Measurements from ENCODE around the gene ZNF18.
"Not testable (repeated sequence)": the region's sequence is repeated elsewhere in the genome, so short reads cannot be mapped to it uniquely, and the experiment has no call there.

ZNF18 gene

GRCh38 chr17:11986179-11986941 lies 10.9 kb downstream of the ZNF18 start:
- DNase-seq (ENCODE audit: low read depth in 2 of 2, low spot score in 1 of 2): no peak

- no peak for DNase-seq (ENCODE audit: low read depth in 2 of 2, low spot score in 1 of 2)
Observed at GRCh38 chr17:11981862-11982261, 15.4 kb downstream of the ZNF18 start.

DNA sequence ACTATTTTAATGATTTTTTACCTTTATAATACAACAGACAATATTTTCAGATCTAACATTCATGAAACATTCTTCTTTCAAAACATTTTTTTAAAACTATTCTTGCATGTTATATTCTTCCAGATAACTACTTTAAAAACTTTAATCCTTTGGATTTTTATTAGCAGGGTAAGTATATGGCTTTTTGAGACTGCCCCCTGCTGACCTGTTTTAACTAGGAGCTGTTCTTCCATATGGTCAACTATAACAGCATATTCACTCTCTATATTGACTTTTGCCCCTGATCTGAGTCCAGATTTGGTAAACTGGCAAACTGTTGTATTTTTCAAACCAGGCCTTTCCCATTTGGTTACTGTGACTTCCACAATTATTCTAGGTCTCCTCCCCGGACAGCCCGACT lies 16.5 kb downstream of the ZNF18 start:
- DNase-seq (ENCODE audit: low read depth in 2 of 2, low spot score in 1 of 2): no peak

- no peak for DNase-seq (ENCODE audit: low read depth in 2 of 2, low spot score in 1 of 2)
Observed at GRCh38 chr17:11979795-11980194, 17.5 kb downstream of the ZNF18 start.

GRCh38 chr17:11972741-11973140 lies 24.5 kb downstream of the ZNF18 start:
- not testable (repeated sequence) for DNase-seq (ENCODE audit: low read depth in 2 of 2, low spot score in 1 of 2)

DNA sequence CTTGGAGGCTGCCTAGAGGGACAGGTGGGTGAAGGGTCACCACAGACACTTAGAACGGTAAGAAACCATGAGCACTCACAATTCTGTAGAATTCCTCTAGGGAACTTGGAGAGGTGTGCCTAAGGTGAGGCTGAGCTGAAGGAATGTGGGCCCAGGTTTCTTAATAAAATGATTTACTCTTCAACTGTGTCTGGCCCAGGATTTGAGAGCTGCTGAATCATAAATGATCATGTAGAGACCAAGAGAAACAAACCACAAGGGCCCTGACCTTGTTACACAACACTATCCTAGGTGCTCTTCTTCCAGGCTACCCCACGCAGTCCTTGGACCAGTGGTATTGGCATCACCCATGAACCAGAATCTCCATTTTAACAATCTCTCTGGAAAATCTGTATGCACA lies 27.7 kb downstream of the ZNF18 start:
- DNase-seq (ENCODE audit: low read depth in 2 of 2, low spot score in 1 of 2): no peak

GRCh38 chr17:11954936-11955335 lies 42.3 kb downstream of the ZNF18 start:
- DNase-seq (ENCODE audit: low read depth in 2 of 2, low spot score in 1 of 2): no peak

DNA sequence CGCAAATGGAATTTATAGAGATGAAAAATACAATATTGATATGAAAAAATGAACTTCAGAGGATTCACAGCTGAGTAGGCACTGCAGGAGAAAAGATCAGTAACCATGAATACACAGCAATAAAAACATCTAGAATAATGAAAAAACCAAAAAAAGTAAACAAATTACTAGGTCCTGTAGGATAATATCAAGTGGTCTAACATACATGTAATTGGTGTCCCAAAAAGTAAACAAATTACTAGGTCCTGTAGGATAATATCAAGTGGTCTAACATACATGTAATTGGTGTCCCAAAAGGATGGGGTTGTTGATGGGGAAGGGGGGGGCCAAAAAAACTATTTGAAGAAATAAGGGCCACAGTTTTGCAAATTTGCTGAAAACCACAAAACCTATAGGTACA lies 43.4 kb downstream of the ZNF18 start:
- DNase-seq (ENCODE audit: low read depth in 2 of 2, low spot score in 1 of 2): no peak

DNA sequence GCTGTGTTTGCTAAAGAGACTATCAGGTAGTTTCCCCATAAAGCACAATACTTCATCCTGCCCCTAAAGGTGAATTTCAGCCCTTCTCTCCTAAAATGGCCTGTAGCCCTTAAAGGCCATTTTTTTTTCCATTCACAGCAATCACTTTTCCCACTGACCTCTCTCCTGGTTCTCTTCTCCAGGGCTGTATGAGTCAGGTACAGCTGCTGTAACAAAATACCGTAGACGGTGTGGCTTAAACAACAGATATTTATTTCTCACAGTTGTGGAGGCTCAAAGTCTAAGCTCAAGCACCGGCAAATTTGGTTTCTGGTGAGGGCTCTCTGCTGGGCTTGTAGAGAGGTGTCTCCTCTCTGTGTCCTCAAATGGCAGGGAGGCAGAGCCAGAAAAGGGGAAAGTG lies 44.7 kb downstream of the ZNF18 start:
- no peak for DNase-seq (ENCODE audit: low read depth in 2 of 2, low spot score in 1 of 2)

DNA sequence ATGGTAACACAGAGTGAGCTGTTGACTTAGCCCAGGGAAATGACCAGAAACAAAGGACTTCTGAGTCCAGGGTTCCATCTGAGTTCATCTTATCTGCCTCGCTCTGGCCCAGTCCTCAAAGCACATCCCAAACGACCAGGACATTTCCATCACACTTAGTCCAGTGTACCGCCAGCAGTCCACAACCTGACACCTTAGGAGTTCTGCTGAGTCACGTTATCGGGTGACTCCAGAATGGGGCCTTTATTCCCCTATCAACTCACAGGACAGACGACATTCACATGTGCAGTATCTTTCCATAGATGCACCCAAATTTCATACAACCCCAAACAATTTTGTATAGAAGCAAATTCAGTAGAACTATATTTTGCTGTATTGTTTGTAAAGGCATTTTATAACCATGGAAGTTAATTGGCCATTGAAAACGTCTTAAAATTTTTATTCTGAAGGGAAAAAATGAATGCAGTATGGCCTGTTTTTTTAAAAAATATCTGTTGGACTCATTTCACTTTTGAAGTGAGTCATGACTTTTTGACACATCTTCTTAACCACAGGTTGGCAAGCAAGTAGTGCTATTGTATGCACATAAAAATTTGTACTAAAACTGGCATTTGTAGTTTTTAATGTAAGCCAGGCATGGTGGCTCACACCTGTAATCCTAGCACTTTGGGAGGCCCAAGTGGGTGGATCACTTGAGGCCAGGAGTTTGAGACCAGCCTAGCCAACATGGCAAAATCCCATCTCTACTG lies 46.3 kb downstream of the ZNF18 start:
- no peak for DNase-seq (ENCODE audit: low read depth in 2 of 2, low spot score in 1 of 2)

DNA sequence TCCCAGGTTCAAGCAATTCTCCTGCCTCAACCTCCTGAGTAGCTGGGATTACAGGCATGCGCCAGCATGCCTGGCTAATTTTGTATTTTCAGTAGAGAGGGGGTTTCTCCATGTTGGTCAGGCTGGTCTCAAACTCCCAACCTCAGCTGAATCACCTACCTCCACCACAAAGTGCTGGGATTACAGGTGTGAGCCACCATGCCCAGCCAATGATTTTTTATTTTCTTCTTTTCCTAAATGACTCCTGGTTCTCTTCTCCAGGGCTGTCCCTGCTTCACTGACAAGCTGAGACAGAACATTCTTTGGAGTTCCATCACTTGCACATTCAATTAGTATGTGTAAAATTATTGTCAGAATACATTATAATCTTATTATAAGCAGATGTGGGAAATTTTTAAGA lies 47.7 kb downstream of the ZNF18 start:
- DNase-seq (ENCODE audit: low read depth in 2 of 2, low spot score in 1 of 2): not testable (repeated sequence)

DNA sequence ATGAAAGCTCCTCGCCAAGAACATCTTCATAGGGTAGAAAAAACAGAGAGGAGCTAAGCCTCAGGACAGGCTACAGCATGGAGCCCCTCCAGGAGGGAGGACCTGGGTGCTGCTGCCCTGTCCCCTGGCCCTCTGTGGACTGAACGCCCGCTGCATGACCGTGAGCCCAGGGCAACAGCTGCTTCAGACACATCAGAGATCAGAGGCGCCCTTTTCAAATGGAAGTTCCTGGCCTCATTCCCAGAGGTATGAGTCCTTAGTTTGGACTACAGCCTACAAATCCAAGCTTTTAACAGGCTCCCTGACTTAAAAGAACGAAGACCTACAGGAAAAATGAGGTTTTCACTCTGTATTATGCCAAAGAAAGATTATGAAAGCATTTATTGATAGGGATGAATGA lies 48.5 kb downstream of the ZNF18 start:
- no peak for DNase-seq (ENCODE audit: low read depth in 2 of 2, low spot score in 1 of 2)

GRCh38 chr17:11944587-11944986 lies 52.7 kb downstream of the ZNF18 start:
- no peak for DNase-seq (ENCODE audit: low read depth in 2 of 2, low spot score in 1 of 2)

GRCh38 chr17:11943759-11944347 lies 53.4 kb downstream of the ZNF18 start:
- no peak for DNase-seq (ENCODE audit: low read depth in 2 of 2, low spot score in 1 of 2)

DNA sequence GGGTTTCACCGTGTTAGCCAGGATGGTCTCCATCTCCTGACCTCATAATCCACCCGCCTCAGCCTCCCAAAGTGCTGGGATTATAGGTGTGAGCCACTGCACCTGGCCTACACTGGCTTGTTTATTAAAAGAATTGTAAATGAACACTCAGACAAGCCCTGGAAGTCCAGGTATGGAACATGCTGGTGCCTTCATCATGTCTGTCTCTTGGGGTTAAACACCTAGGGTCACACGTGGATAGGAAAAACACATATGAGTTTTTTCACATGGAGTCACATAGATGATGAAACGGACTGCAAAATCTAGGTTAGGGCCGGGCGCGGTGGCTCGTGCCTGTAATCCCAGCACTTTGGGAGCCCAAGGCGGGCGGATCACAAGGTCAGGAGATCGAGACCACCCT lies 54.2 kb downstream of the ZNF18 start:
- DNase-seq (ENCODE audit: low read depth in 2 of 2, low spot score in 1 of 2): not testable (repeated sequence)

GRCh38 chr17:11940904-11941303 lies 56.4 kb downstream of the ZNF18 start:
- DNase-seq (ENCODE audit: low read depth in 2 of 2, low spot score in 1 of 2): no peak

DNA sequence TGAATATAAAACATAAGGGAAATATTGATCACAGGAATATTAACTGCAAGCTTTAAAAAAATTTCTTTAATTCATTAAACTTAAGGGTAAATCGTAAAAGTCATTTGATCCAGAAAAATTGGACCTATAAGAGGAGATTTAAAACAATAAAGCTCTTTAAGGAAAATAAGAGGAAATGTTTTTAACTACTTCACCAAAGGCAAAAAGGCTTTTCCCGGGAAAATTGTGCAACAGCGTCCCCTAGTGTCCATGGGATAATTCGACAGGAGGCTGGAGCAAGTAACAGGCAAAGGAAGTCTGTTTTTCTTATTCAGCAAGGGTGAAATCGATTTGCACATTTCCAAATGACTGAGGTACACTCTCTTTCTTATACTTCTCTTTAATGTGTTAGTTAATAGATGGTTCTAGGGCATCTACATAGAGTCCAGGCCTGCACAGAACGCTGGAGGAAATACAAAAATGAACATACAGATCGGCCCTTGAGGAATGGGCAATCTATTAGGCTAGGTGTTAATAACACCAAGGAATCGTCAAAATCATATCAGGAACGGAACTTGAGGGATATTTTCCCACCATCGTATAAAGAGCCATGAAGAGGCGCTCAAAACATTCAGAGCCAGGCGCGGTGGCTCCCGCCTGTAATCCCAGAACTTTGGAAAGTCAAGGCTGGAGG lies 61.4 kb downstream of the ZNF18 start:
- DNase-seq (ENCODE audit: low read depth in 2 of 2, low spot score in 1 of 2): no peak

DNA sequence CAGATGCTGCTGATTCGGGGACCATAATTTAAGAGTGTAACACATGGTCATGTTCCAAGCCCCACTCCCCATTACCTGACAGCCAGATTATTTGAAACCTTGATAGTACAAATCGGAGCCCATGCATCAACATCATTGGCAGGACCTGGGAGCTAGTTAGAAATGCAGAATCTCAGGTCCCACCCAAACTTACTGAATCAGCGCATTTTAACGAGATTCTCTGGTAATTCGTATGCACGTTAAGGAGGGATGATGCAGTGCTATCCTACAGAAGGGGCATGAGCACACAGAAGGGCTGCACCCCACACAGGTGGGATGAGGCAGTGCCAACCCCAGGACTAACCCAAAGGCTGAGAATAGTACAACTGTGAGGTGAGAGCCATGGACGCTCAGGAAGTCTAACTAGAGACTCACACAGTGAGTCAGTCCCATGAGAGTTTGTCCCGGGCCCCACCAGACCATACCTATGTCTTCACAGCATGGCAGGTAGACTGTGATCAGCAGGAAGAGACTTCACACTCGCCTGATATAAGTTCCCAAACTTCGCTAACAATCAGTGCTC lies 64.9 kb downstream of the ZNF18 start:
- DNase-seq (ENCODE audit: low read depth in 2 of 2, low spot score in 1 of 2): no peak

DNA sequence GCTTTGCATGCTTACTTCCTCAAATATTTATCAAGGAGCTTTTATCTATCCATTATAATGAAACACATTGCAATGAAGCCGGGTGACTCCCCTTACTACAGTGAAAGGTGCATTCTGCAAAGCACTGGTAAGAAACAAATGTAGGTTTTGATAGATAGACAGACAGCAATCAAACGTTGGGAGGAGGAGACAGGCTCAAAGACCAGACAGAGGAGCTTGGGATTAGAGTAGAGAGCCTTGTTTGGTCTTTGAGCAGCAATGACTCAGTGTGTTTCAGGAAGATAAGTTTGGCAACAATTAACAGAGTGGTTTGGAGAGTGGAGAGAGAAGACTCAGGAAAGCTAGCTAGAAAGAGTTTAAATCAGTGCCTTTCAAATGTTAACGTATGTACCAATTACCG lies 68.8 kb downstream of the ZNF18 start:
- no peak for DNase-seq (ENCODE audit: low read depth in 2 of 2, low spot score in 1 of 2)
